Left ventricle myocardium inferior (tissue), 1 donor: ENCODE measurements around the gene STK39. TPM values are rescaled to one million over a fixed set of nuclear protein-coding genes. Genes with fewer than 3 reads are reported as not detected.

Source experiments
- DNase-seq: peaks from one replicate; pipeline ENCODE4 v3.0.0-alpha.2; 2020
- H3K27ac ChIP-seq: fragments of 200-600 bp; replicated peaks from 2 replicates; pipeline ENCODE4 v1.8.0; 2021
- H3K27me3 ChIP-seq: fragments of 200-600 bp; 2 replicates; pipeline ENCODE4 v1.8.0; 2021; ENCODE audit warnings: low read depth
- H3K36me3 ChIP-seq: fragments of 200-600 bp; 2 replicates; pipeline ENCODE4 v1.8.0; 2021
- H3K4me1 ChIP-seq: fragments of 200-600 bp; 2 replicates; pipeline ENCODE4 v1.8.0; 2021
- H3K4me3 ChIP-seq: fragments of 200-600 bp; 2 replicates; pipeline ENCODE4 v1.8.0; 2021; ENCODE audit warnings: mild to moderate bottlenecking, moderate library complexity
- H3K9me3 ChIP-seq: fragments of 200-600 bp; replicated peaks from 2 replicates; pipeline ENCODE4 v1.8.0; 2021
- intact Hi-C: fragments of 100-400 bp; cut with micrococcal nuclease; formaldehyde crosslinking; loops from one replicate; pipeline ENCODE4 v1.11.0; 2022
- total RNA-seq: library from RNA; stranded (reverse); fragmentation: NEBNext Ultra II Directional; extraction: Animal tissue kit (Norgen Biotek cat#: 25700); gene quantifications from one replicate; pipeline ENCODE4 v1.2.1, GENCODE V29; 2021
- TF ChIP-seq, protein P1 (sequence below): fragments of 200-600 bp; IDR thresholded peaks from 2 replicates; pipeline ENCODE4 v1.8.0; 2021; ENCODE audit warnings: antibody characterized with exemption, mild to moderate bottlenecking, borderline replicate concordance
- donor health status: DM: no; HTN: yes; CAD: no; lungs with severe emphysema.

STK39 gene
- total RNA-seq, 1 donor from 2014 or later, result 23.2 TPM

- no peaks in the 10 kb centered on the region for H3K9me3 ChIP-seq
- no peaks in the 10 kb centered on the region for H3K27me3 ChIP-seq
- no peak overlapping the region for H3K4me3 ChIP-seq
- TF ChIP-seq, protein P1, sequence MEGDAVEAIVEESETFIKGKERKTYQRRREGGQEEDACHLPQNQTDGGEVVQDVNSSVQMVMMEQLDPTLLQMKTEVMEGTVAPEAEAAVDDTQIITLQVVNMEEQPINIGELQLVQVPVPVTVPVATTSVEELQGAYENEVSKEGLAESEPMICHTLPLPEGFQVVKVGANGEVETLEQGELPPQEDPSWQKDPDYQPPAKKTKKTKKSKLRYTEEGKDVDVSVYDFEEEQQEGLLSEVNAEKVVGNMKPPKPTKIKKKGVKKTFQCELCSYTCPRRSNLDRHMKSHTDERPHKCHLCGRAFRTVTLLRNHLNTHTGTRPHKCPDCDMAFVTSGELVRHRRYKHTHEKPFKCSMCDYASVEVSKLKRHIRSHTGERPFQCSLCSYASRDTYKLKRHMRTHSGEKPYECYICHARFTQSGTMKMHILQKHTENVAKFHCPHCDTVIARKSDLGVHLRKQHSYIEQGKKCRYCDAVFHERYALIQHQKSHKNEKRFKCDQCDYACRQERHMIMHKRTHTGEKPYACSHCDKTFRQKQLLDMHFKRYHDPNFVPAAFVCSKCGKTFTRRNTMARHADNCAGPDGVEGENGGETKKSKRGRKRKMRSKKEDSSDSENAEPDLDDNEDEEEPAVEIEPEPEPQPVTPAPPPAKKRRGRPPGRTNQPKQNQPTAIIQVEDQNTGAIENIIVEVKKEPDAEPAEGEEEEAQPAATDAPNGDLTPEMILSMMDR, result no peak
- no peaks in the 10 kb centered on the region for H3K4me1 ChIP-seq
- intact Hi-C loops, result no loop called here
- H3K27ac ChIP-seq, result no peak overlapping the region
- no peak for DNase-seq
- peaks cover 24% of the 10 kb centered on the region for H3K36me3 ChIP-seq
These were observed 188.7 kb downstream of the STK39 start for GRCh38 chr2:168058675-168059074.

- no peak for DNase-seq
- Histone ChIP-seq H3K27me3 (no peaks in the 10 kb centered on the region), H3K4me1 (no peaks in the 10 kb centered on the region), H3K36me3 (peaks cover 10% of the 10 kb centered on the region), H3K9me3 (no peaks in the 10 kb centered on the region), H3K4me3 (no peak overlapping the region), H3K27ac (no peak overlapping the region)
- intact Hi-C loops, result no loop called here
- TF ChIP-seq, protein P1, result no peak
These were observed 191.1 kb downstream of the STK39 start for GRCh38 chr2:168056242-168056787.

- H3K27me3 ChIP-seq, result no peaks in the 10 kb centered on the region
- intact Hi-C loops, result no loop called here
- no peaks in the 10 kb centered on the region for H3K9me3 ChIP-seq
- peaks cover 15% of the 10 kb centered on the region for H3K36me3 ChIP-seq
- no peak for DNase-seq
- no peak overlapping the region for H3K27ac ChIP-seq
- no peak overlapping the region for H3K4me3 ChIP-seq
- TF ChIP-seq, protein P1, result no peak
- H3K4me1 ChIP-seq, result no peaks in the 10 kb centered on the region
These were observed 192.7 kb downstream of the STK39 start for GRCh38 chr2:168054657-168055056.

GRCh38 chr2:168053676-168054075 lies 193.7 kb downstream of the STK39 start:
- H3K27ac ChIP-seq, result no peak overlapping the region
- DNase-seq, result no peak
- no peaks in the 10 kb centered on the region for H3K4me1 ChIP-seq
- no peaks in the 10 kb centered on the region for H3K9me3 ChIP-seq
- H3K4me3 ChIP-seq, result no peak overlapping the region
- H3K27me3 ChIP-seq, result no peaks in the 10 kb centered on the region
- intact Hi-C loops, result no loop called here
- TF ChIP-seq, protein P1, result no peak
- H3K36me3 ChIP-seq, result peaks cover 7% of the 10 kb centered on the region

DNA sequence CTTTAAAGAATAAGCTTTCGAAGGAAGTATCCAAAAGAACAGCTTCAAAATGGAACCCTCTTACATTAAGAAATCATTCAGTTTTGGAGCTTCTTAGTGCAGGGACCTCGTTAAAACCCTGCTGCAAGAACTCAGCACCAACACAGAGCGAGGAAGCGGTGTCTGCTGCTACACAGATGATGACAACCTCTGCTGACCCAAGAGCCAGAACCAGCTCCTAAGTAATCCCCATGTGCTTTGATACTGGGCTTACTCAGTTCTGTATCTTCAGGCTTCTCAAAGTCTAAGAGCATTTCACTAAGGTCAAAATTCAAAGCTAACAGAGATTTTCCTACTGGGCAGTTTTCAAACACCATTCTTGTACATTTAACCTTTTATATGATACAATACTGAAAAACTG lies 194.6 kb downstream of the STK39 start:
- no peak for DNase-seq
- H3K27ac ChIP-seq, result no peak overlapping the region
- H3K36me3 ChIP-seq, result peaks cover 6% of the 10 kb centered on the region
- no peaks in the 10 kb centered on the region for H3K27me3 ChIP-seq
- TF ChIP-seq, protein P1, result no peak
- intact Hi-C loops, result no loop called here
- no peaks in the 10 kb centered on the region for H3K4me1 ChIP-seq
- no peak overlapping the region for H3K4me3 ChIP-seq
- no peaks in the 10 kb centered on the region for H3K9me3 ChIP-seq
